GM21717 (cell line): ENCODE results near the gene INPP5A.

ENCODE experiments used
- ATAC-seq: cut with Tn5 transposase; IDR thresholded peaks from one replicate; pipeline ENCODE4 v1.9.1; 2021; ENCODE audit warnings: mild to moderate bottlenecking, moderate library complexity; ENCODE audit not compliant: unreplicated experiment

The INPP5A gene

GRCh38 chr10:132517951-132518521, 19.6 kb upstream of the INPP5A start:
- ATAC-seq: no peak

DNA sequence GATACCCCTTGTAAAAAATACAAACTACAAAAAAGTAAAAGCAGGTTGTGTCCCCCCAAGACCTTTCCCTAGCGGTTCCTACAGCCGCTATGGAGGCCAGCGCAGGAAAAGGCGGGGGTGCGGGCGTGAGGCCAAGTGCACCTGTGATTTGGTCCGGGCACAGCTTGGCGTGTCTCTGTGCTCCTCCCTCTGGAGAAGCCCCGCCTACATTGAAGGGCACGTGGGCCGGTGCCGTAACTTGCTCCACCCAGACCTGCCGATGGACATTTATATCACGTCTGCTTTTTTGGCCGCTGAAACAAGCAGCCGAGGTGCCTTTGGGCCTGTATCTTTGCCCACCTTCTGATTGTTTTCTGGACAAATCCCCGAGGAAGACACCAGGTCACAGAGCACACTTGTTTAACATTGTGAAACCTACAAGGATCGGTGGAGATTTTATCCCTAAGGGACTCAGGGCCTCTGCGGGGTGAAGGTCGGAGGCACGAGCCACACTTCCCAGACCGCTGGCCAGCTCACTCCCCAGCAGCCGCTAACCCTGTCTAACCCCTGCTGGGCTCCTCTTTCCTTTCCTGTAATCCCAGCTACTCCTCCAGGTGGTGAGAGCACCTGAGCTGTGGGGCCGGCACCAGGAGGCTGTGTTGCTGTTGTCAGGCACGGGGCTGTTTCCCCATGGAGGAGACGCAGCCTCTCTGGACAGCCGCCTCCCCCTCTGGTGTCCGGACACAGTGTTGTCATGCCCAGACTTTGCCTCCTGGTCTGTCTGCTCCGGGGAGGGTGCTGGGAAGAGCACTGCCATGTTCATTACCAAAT, 18.8 kb upstream of the INPP5A start:
- no peak for ATAC-seq

- no peak for ATAC-seq
Observed at GRCh38 chr10:132519382-132520176, 18.0 kb upstream of the INPP5A start.

DNA sequence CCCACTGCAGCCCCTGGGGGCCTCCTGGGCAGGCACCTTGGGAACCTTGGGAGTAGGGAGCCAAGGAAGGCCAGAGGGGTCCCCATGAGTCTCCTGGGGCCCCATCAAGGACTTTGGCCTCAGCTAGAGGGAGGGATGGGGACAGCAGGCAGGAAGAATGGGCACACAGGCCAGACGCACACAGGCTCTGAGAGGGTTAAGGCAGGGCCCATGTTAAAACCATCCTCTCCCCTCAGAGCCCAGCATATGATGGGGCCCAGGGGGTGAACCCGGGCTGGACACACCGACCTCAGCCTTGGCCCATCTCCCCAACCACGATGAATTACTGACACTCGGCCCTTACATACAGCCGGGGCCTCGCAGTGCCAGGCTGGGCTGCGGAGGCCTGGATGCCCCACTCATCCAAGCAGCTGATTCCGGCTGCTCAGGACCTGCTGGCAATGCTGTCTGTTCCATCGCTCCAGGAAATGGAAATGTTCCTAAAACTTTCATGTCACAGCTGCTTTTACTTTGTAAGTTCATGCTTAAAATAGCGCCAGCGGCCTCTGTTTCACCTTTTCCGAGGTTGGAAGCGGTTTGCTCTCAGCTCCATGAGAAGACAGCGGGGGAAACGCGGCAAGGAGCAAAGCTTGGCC, 17.3 kb upstream of the INPP5A start:
- ATAC-seq: no peak

- no peak for ATAC-seq
Observed at GRCh38 chr10:132521041-132521465, 16.5 kb upstream of the INPP5A start.

DNA sequence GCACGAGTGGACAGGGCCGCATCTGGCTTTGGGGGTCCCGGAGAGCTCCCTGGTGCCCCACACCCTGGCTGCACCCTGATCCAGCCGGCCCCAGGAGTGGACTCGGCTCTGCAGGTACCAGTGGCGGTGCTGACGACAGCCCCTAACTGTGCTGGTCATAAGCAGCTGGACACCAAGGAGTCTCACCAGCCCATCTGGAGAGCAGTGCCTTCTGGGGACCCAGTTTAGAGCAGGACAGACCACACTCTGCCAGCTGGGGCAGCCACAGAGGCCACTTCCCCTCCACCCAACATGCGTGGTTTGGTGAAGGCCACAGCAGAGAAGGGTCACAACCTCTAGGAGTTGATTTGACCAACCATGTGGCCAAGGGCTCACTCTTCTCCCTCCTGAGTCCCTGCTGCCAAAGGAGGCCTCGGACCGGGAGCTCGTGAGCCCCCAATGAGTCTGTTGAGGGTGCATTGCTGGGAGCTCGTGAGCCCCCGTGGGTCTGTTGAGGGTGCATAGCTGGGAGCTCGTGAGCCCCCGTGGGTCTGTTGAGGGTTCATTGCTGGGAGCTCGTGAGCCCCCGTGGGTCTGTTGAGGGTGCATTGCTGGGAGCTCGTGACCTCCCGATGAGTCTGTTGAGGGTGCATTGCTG, 16.0 kb upstream of the INPP5A start:
- ATAC-seq: no peak

- no peak for ATAC-seq
Observed at GRCh38 chr10:132522521-132523411, 14.8 kb upstream of the INPP5A start.

GRCh38 chr10:132523561-132524442, 13.8 kb upstream of the INPP5A start:
- no peak for ATAC-seq

DNA sequence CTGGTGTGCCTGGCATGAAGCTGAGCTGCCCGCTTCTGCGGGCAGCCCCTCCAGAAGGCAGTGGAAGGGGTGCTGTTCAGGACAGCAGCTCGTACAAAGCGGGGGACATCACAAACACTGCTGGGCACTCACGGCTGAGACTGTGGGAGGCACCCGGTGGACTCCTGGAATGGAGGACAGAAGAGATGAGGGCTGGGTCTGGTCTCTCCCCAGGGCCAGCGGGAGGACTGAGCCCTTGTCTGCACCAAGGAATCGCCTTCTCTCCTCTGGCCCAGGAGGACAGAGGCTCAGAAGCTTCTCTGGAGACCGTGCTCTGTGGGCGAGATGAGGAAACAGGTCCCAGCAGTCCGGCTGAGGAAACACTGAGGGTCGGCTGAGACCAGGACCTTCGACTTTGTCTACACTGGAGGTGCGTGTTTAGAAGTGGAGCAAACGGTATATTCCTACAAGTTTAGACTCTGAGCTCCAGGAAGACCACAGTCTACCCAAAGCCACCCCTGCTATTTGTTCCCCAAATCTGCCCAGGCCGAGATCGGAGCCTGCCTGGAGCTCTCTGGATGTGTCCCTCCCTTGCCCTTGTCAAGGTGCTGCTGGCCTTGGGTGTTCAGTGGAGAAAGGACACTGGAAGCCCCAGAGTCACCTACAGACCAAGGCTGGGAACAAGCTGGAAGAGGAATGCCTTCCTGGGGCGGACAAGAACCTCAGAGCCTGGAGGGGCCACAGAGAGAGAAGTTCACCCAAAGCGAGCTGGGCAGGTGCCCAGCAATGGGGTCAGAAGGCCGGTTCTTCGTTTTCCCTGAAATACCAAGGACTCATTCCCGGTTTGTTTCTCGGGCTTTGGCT, 12.9 kb upstream of the INPP5A start:
- no peak for ATAC-seq

GRCh38 chr10:132526676-132527075, 10.9 kb upstream of the INPP5A start:
- no peak for ATAC-seq

DNA sequence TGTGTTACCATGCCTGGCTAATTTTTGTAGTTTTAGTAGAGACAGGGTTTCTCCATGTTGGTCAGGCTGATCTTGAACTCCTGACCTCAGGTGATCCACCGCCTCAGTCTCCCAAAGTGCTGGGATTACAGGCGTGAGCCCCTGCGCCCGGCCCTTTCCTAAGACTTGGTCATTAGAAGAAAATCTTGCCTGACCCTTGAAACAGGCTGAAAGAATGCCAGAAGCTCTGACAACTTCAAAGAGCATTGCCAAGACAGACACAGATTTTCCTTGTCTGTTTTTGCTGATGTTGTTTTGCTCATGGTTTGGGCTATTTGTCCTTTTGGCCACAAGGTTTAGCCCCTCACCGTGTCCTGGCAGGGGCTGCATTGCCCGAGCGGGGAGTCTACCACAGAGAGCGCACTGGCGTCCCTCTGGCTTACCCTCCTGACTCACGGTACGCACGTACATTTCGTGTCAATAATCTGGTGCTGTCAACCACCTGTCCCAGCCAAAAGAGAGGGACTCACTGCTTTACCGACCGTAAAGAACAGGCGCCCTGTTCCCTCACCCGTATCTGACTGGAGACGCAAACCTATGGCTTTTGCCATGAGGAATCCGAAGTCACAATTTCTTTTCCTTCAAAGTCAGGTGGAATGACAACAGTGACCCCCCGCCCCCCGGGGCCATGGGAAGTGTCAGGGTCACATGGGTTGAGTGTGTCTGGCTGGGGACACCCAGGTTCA, 10.1 kb upstream of the INPP5A start:
- ATAC-seq: no peak

DNA sequence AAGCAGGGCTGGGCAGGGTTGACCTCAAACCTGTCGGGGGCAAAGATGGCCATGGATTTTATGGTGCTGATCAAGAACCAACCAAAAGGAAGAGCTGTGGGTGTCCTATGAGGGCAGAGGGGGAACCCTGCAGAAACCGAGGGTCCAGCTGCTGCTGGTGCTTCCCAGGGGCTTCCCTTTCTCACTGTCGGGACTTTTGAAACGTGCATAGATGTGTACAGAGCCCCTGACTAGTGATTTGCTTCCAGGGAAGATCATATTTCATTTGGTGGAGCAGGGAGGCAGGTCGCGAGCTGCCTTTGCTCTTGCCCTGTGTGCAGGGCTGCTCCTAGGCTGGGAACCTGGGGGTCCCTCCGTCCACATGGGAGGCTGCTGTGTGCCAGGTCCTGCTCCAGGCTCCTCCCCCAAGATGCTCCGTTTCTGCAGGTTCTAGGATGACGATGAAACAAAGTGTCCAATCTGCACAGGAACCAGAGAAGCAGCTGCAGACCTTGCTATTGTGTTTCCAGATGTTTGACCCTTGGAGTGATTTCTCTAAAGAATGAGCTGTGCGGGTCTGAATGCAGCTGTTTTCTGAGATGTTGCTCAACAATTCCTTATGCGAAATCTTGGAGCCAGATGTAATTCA, 9.4 kb upstream of the INPP5A start:
- no peak for ATAC-seq

- ATAC-seq: no peak
Observed at GRCh38 chr10:132532179-132532578, 5.4 kb upstream of the INPP5A start.

DNA sequence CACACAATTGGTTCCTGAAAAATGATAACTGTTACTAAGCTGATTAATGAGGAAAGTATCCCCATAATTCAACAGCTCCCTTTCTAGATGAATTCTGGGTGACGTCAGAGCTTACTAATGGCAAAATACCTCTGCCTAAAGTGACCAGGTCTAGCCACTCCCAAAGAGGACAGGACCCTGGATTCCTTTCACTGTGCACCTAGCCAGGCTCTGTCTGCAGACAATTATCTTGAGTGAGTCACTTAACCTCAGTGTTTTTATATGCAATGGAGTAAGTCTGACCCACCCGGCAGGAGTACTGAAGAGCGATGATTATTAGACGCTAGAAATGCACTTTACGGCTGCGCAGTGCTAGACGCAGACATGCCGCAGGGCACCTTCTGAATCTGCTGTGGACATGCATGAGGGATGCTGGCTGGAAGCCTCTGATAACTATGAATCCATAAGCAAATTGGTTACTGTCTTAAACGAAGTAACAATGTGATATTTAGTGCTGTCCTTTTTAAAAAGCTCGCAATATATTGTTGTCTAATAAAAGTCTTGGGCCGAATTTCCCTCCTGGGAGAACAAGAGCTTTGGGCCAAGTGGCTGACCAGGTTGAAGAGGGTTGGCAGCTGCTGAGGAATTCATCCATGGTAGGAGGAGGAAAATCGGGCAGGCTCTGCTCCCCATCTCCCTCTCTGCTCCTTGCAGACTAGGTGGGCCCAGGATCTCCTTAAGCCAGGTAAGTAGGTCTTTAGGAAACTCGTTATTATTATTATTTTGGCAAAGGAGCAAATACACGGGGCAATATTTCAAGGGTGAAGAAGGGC, 4.6 kb upstream of the INPP5A start:
- ATAC-seq: no peak

DNA sequence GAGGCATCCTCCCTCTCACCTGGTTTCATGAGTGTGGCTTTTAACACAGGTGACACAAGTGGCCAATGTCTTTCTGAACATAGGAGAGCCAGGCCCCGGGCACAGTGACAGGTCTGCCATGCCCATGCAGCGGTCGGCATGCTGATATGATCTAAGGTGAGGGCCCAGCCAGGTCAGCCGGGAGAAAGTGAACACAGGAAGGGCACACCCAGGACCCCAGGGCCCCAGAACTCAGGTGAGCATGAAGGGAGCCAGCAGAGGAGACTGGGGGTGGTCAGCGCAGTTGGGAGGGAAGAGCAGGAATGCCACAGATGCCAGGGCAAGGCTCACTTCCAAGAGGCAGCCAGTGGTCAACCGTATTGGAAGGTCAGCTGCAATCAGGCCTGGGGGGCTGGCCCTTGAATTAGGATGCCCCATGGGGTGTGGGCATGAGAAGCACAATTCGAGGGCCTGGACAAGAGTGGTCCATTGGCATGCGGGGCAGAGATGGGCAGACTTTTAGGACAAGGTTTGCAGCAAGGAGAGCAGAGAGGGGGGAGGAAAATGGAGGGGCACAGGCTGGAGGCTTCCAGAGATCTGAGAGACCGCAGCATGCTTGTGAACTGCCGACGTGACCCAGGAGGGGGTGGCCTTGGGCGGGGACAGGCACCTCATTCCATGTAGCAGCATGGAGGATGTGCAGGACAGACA, 3.9 kb upstream of the INPP5A start:
- no peak for ATAC-seq
